Heart left ventricle (tissue), 16 donors: ENCODE measurements around the gene BMPR1B. TPM values are rescaled to one million over a fixed set of nuclear protein-coding genes. Genes with fewer than 3 reads are reported as not detected.

Source experiments
- ATAC-seq, 4 donors: fragments of 200-7000 bp; cut with Tn5 transposase; one replicate each; pipeline ENCODE4 v1.9.1; 2020 to 2022; ENCODE audit warnings: moderate library complexity in 4 of 4, mild to moderate bottlenecking in 3 of 4, moderate number of reproducible peaks in 1 of 4
- DNase-seq, 5 donors: peaks; one replicate each; pipeline ENCODE4 v3.0.0-alpha.2; 2020
- H3K27ac ChIP-seq, 12 donors: fragments of 200-600 bp; sonication (generic) in 4 of 12; one replicate each; pipeline versions ENCODE4 v1.5.0 to v1.8.0; 2016 to 2022; ENCODE audit warnings: mild to moderate bottlenecking in 2 of 12
- H3K27me3 ChIP-seq, 9 donors: fragments of 200-600 bp; sonication (generic) in 2 of 9; one replicate each; pipeline versions ENCODE4 v1.5.1 to v1.8.0; 2016 to 2022; ENCODE audit warnings: mild to moderate bottlenecking in 3 of 9
- H3K36me3 ChIP-seq, 9 donors: fragments of 200-600 bp; sonication (generic) in 2 of 9; one replicate each; pipeline versions ENCODE4 v1.5.0 to v1.8.0; 2018 to 2022; ENCODE audit warnings: mild to moderate bottlenecking in 2 of 9
- H3K4me1 ChIP-seq, 12 donors: fragments of 200-600 bp; sonication (generic) in 4 of 12; one replicate each; pipeline versions ENCODE4 v1.5.0 to v1.8.0; 2016 to 2022; ENCODE audit warnings: mild to moderate bottlenecking in 3 of 12
- H3K4me3 ChIP-seq, 12 donors: fragments of 200-600 bp; sonication (generic) in 4 of 12; one replicate each; pipeline versions ENCODE4 v1.5.0 to v1.8.0; 2017 to 2022; ENCODE audit warnings: mild to moderate bottlenecking in 9 of 12, moderate library complexity in 4 of 12
- H3K9me3 ChIP-seq, 12 donors: fragments of 200-600 bp; sonication (generic) in 4 of 12; one replicate each; pipeline versions ENCODE4 v1.5.0 to v1.8.0; 2016 to 2022; ENCODE audit warnings: mild to moderate bottlenecking in 1 of 12
- CTCF ChIP-seq, 12 donors: fragments of 200-600 bp; sonication (generic) in 4 of 12; IDR thresholded peaks; one replicate each; pipeline versions ENCODE4 v1.5.0 to v1.8.0; 2018 to 2022; ENCODE audit warnings: antibody characterized with exemption in 12 of 12, mild to moderate bottlenecking in 5 of 12
- POLR2A ChIP-seq, 2 donors: fragments of 450-650 bp; IDR thresholded peaks; one replicate each; pipeline ENCODE4 v1.6.1; 2017; ENCODE audit warnings: antibody characterized with exemption in 2 of 2, mild to moderate bottlenecking in 2 of 2, moderate library complexity in 2 of 2
- WGBS, 4 donors: extraction: QIAGEN DNeasy Blood & Tissue Kit in 2 of 4; methylation state at CpG; one replicate each; pipeline versions ENCODE4 v1.1.5 to v1.1.7; 2013 to 2018; 5-methylcytosine and 5-hydroxymethylcytosine counted together
- intact Hi-C, 10 donors: fragments of 100-400 bp; cut with DNase I; formaldehyde crosslinking; loops; one replicate each; pipeline versions ENCODE4 v1.11.1 to v1.14.2; 2022
- polyA plus RNA-seq, 2 donors: library from polyadenylated mRNA; stranded (reverse); fragments of 200-250 nt; gene quantifications; one replicate each; pipeline ENCODE4 v1.2.3, GENCODE V29; 2013
- total RNA-seq, 9 donors: library from RNA; depleted of rRNA in 2 of 9; stranded (reverse); fragments of >200 nt in 2 of 9; fragmentation: NEBNext Ultra II Directional in 3 of 9; extraction: Animal tissue kit (Norgen Biotek cat#: 25700) in 3 of 9; gene quantifications; one replicate each; pipeline versions ENCODE4 v1.1.0 to v1.2.4, GENCODE V29; 2016 to 2023
- donor health status: ischemic (EF 13 %, LVEDD 7.1; RV severe dilation, severe dysfunction).
- donor health status: healthy with polysubstance abuse.
- donor health status: DM: no; HTN: yes; CAD: no.
- donor health status: DM: no; HTN: no; CAD: no.
- donor health status: ischemic (EF 25% LVEDD 6.9; RV normal size, moderate dysfunction).
- donor health status: ischemic (EF 25% LVEDD 5.7; RV mildly dilated, moderate dysfunction).
- donor health status: healthy.
- donor health status: DM: yes; HTN: yes; CAD: no.
- donor health status: ischemic (EF 35%, LVEDD 5.7; RV mildly dilated, moderate dysfunction).
- donor health status: nonischemic (EF 11% LVEDD 7.7; RV severe dilation, severe dysfunction).
- donor health status: DM: yes; HTN: yes; CAD: no.
- donor health status: PGD.
- donor health status: ischemic (EF 29% LVEDD 5.4; RV normal size, mild dysfunction).
- donor health status: nonischemic (EF 23%, LVEDD 6.1; RV moderate dilation, normal function).

BMPR1B gene
- total and polyA plus RNA-seq, 11 donors, result 0.29 to 7.6 (median 3.8) TPM

GRCh38 chr4:94913316-94913715 is 155.6 kb downstream of the BMPR1B start:
- ATAC-seq, result no peak
- TF ChIP-seq POLR2A (IDR thresholded peaks at IDR 0.05) (no peak), CTCF (IDR thresholded peaks at IDR 0.05) (no peak)
- no peaks in the 10 kb centered on the region for H3K27me3 ChIP-seq
- WGBS, 4 donors, result 48 to 69% (median 57%) methylated on average over 1 of the region's 1 CpG
- H3K27ac ChIP-seq, result no peak overlapping the region
- H3K4me3 ChIP-seq, result no peak overlapping the region
- no peaks in the 10 kb centered on the region for H3K36me3 ChIP-seq
- no peaks in the 10 kb centered on the region for H3K4me1 ChIP-seq
- H3K9me3 ChIP-seq, result peaks cover 0 to 17% (median 6%) of the 10 kb centered on the region in 12 donors
- intact Hi-C loops, result no loop called here
- no peak for DNase-seq

GRCh38 chr4:94917146-94917545 is 159.4 kb downstream of the BMPR1B start:
- WGBS, 4 donors, result 92 to 96% (median 93%) methylated on average over 1 to 2 of the region's 2 CpGs
- TF ChIP-seq CTCF (IDR thresholded peaks at IDR 0.05) (no peak), POLR2A (IDR thresholded peaks at IDR 0.05) (no peak)
- Histone ChIP-seq H3K36me3 (no peaks in the 10 kb centered on the region), H3K27ac (no peak overlapping the region), H3K27me3 (no peaks in the 10 kb centered on the region), H3K9me3 (peaks cover 0 to 17% (median 6%) of the 10 kb centered on the region in 12 donors), H3K4me3 (no peak overlapping the region), H3K4me1 (no peaks in the 10 kb centered on the region)
- intact Hi-C loops, result no loop called here
- ATAC-seq (no peak), DNase-seq (no peak)

GRCh38 chr4:94918543-94918942 is 160.8 kb downstream of the BMPR1B start:
- no peak overlapping the region for H3K4me3 ChIP-seq
- no peak overlapping the region for H3K27ac ChIP-seq
- 76 to 97% (median 87%) methylated on average over 1 of the region's 1 CpG for WGBS, 4 donors
- H3K9me3 ChIP-seq, result peaks cover 0 to 17% (median 6%) of the 10 kb centered on the region in 12 donors
- H3K36me3 ChIP-seq, result no peaks in the 10 kb centered on the region
- intact Hi-C loops, result no loop called here
- no peak for TF ChIP-seq POLR2A (IDR thresholded peaks at IDR 0.05)
- no peak for TF ChIP-seq CTCF (IDR thresholded peaks at IDR 0.05)
- no peak for ATAC-seq
- no peaks in the 10 kb centered on the region for H3K27me3 ChIP-seq
- no peak for DNase-seq
- H3K4me1 ChIP-seq, result no peaks in the 10 kb centered on the region

- intact Hi-C loops, result no loop called here
- Histone ChIP-seq H3K9me3 (peaks cover 0 to 17% (median 6%) of the 10 kb centered on the region in 12 donors), H3K36me3 (no peaks in the 10 kb centered on the region), H3K27ac (no peak overlapping the region), H3K27me3 (no peaks in the 10 kb centered on the region), H3K4me3 (no peak overlapping the region), H3K4me1 (no peaks in the 10 kb centered on the region)
- ATAC-seq (peak in 1 of 4 donors; percentile 48), DNase-seq (no peak)
- WGBS, 4 donors, result 68 to 77% (median 76%) methylated on average over 4 of the region's 4 CpGs
- no peak for TF ChIP-seq CTCF (IDR thresholded peaks at IDR 0.05)
Observed at GRCh38 chr4:94920369-94920768, 162.6 kb downstream of the BMPR1B start.
